KOPT-K1 (cell line): ENCODE measurements around the gene WDR82.

Experiments
- H3K27ac ChIP-seq: fragments of 200-600 bp; sonication (generic); 2 replicates; pipeline ENCODE4 v1.5.1; 2016; ENCODE audit warnings: antibody characterized with exemption, mild to moderate bottlenecking, low read depth, low read length; ENCODE audit not compliant: poor library complexity, severe bottlenecking
- H3K36me3 ChIP-seq: fragments of 200-600 bp; sonication (generic); 2 replicates; pipeline ENCODE4 v1.5.1; 2017; ENCODE audit warnings: antibody characterized with exemption, mild to moderate bottlenecking, low read length, moderate library complexity; ENCODE audit not compliant: insufficient read depth
- H3K9me3 ChIP-seq: fragments of 200-600 bp; sonication (generic); 2 replicates; pipeline ENCODE4 v1.5.1; 2017; ENCODE audit warnings: antibody characterized with exemption, low read length, mild to moderate bottlenecking; ENCODE audit not compliant: insufficient read depth, poor library complexity, severe bottlenecking

The WDR82 gene

DNA sequence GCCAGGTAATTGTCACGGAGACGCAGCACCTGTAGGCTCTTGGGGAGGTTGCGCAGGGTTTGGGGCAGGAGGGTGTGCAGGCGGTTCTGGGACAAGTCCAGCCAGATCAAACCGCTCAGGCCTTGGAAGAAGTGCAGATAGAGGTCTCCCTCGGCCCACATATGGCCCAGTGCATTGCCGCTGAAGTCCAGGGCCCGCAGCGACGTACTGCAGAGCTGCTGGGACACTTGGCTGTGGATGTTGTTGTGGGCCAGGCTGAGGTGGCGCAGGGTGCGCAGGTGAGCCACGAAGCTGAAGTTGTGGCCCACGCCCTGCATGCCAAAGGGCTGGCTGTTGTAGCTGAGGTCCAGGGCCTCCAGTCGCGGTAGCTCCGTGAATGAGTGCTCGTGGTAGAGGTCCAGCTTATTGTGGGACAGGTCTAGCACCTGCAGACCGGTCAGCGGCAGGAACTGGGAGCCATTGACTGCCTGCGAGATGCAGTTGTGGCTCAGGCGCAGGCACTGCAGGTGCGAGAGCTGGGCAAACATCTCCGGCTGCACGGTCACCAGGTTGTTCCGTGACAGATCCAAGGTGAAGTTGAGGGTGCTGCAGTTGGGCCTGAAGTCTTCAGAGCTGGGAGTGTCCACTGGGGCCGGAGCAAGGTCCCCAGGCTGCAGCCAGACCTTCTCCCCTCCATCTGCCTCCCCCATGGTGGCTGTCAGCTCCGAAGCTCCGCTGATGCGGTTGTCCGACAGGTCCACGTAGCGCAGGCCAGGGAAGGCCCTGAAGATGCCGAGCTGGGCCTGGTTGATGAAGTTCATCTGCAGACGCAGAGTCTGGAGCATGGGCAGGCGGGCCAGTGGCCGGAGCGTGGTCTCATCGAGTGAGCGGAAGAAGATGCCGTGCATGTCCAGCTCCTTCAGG is 55.9 kb downstream of the WDR82 start:
- no peaks in the 10 kb centered on the region for H3K9me3 ChIP-seq
- peak overlapping the region; percentile 90 for H3K27ac ChIP-seq
- peaks cover 19% of the 10 kb centered on the region; the same call in 1 of the 2 replicates for H3K36me3 ChIP-seq

DNA sequence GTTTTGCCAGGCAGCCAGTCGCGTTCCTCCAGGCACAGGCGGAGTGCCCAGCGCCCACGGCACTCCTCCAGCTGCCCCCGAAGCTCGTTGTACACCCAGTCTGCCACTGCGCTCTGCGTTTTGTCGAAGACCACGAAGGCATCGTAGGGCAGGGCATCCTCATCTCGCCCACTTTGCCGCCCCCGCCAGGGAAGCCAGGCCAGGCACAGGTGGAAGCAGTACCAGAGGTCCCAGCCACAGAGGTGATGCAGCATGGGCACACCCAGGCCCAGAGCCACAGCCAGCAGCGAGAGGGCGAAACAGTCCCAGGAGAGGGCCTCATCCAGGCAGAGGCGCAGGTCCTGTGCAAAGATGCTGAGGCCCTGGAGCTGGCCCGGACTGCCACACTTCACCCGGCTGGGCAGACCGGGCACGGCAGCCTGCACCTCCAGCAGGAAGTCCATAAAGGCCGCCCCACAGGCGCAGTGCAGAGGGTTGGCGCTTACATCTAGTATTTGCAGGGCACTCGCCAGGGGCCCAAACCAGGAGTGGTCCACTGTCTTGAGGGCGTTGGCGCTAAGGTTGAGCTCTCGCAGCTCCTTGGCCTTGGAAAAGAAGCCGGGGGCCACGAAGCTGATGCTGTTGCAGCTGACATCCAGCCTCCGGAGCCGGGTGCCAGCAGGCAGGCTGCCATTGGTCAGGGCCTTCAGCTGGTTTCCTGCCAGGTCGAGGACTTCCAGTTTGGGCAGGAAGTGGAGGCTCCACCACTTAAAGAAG is 56.7 kb downstream of the WDR82 start:
- Histone ChIP-seq H3K9me3 (no peaks in the 10 kb centered on the region), H3K27ac (peak overlapping the region; percentile 90), H3K36me3 (peaks cover 18% of the 10 kb centered on the region; the same call in 1 of the 2 replicates)

DNA sequence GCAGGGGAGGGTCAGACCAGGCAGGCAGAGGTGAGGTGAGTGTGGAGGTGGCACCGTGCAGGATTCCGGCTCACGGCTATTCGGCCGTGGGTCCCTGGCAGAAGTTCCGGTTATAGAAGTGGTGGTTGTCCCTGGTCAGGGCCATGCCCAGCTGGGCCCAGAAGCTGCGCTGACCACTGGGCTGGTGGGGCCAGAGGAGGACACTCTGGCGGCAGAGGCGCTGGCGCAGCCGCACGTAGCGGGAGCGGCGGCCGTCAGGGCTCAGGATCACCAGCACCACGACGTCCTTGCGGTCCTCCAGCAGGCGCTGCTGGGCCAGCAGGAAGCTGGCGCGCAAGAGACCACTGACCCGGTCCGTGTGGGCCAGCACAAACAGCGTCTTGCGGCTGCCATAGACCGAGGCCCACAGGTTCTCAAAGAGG is 57.3 kb downstream of the WDR82 start:
- no peaks in the 10 kb centered on the region for H3K9me3 ChIP-seq
- peak overlapping the region; percentile 90 for H3K27ac ChIP-seq
- peaks cover 18% of the 10 kb centered on the region; the same call in 1 of the 2 replicates for H3K36me3 ChIP-seq

DNA sequence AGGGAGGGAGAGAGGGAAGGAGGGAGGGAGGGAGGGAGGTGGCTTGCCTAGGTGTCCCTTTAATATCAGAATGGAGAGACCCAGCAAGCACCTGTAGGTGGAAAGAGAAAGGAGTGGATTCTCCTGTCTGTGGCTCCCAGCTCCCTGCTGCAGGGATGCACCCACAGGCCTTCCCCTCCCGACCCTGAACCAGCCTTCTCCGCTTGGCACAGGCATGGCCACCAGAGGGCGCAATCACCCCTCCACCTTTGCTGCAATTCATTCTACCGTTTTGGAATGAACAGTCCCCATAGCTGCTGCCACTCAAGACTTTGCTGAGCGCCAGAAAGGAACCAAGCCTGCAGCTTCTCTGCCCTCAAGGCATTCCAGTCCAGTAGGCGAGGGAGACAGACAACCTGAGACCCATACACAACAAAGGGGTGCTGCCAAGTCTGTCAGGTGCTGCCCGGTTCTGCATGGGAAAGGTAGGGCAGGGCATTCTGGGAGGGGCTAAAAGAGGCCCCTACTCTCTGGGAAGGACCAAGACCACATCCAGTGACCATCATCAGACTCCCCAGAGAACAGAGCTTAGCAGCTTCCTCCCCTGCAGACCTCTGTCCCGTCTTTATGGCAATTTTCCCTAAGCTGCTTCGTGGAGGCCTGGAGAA is 57.9 kb downstream of the WDR82 start:
- Histone ChIP-seq H3K36me3 (peaks cover 24% of the 10 kb centered on the region; the same call in 1 of the 2 replicates), H3K9me3 (no peaks in the 10 kb centered on the region), H3K27ac (peak overlapping the region; percentile 90)

DNA sequence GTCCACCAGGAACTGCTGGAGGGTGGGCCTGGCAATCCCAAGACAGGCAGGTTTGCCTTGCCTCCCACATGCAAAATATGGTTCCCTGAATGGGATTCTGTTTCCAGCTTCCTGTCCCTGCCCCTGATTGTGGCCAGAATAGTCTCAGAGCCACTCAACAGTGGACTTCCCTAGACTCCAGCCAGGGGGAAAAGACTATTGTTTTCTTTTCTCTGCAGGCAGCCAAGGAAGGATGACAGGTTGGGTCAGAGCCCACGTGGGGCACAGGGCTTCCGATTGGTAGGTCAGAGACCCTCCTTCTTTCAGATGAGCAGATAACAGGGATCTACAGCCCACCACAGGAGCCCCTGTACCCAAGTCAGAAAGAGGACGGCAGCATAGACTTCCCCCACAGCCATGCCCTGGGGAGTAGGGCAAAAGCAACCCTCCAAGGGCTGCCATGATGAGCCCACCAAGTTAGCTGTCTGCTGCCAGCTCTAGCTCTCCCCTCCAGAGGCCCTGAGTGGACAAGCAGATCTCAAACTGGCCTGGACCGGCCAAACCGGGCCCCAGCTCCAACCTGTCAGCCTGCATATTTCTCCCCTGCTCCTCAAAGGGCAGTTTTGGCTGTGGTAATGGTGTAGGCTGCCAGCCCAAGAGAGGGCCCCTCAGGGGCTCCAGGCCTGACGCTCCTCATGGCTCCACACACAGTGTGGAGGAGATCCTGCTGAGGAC is 59.4 kb downstream of the WDR82 start:
- Histone ChIP-seq H3K36me3 (peaks cover 38% of the 10 kb centered on the region), H3K9me3 (no peaks in the 10 kb centered on the region), H3K27ac (peak overlapping the region; percentile 54)

DNA sequence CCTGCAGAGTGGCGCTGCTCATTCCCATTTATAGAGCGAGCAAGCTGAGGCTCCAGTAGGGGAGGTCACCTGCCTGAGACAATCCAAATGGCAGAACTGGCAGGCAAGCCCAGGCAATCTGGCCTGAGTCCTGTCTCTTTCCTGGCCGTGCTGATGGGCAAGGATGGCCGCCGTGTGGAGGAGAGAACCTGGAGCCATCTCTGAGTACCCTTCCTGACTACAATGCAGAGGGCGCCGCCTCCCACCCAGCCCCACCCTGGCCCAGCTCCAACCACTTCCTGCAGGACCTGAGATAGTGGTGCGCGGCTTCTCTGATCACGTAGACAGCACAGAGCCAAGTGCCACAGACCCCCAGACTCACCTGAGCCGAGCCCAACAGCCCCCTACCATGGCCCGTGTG is 60.0 kb downstream of the WDR82 start:
- Histone ChIP-seq H3K36me3 (peaks cover 44% of the 10 kb centered on the region), H3K27ac (peak overlapping the region; percentile 54), H3K9me3 (no peaks in the 10 kb centered on the region)

DNA sequence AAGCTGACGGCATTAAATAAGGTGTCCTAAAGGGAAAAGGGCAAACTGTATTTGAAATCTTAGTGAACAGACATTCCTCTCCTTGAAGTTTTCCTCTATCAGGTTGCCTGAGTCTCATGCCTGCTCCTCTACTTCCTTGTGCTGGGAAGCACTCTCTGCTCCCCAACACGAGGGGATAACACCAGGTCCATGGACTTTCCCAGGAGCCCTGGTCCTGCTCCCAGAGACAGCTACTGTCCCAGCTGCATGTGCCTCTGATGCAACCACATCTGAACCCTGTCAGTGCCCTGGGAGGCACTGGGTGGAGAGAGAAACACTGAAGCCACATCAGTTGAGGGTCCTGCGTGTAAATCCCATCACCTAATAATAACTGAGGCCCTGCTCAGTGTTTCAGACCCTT is 60.4 kb downstream of the WDR82 start:
- Histone ChIP-seq H3K9me3 (no peaks in the 10 kb centered on the region), H3K36me3 (peaks cover 46% of the 10 kb centered on the region), H3K27ac (peak overlapping the region; percentile 54)

DNA sequence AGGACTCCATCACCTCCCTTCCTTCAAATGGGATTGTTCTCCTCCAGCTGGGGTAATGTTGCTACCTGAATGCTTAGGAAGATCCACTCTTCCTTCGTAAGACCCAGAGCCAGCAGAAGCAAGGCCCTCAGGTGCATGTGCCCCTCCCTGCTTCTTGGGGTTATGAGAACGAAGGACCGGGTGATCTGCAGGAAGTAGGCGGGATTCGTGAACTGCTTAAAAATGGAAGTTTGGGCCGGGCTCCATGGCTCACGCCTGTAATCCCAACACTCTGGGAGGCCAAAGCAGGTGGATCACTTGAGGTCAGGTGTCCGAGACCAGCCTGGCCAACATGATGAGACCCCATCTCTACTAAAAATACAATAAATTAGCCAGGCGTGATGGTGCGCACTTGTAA is 61.0 kb downstream of the WDR82 start:
- H3K27ac ChIP-seq, result peak overlapping the region; percentile 54

DNA sequence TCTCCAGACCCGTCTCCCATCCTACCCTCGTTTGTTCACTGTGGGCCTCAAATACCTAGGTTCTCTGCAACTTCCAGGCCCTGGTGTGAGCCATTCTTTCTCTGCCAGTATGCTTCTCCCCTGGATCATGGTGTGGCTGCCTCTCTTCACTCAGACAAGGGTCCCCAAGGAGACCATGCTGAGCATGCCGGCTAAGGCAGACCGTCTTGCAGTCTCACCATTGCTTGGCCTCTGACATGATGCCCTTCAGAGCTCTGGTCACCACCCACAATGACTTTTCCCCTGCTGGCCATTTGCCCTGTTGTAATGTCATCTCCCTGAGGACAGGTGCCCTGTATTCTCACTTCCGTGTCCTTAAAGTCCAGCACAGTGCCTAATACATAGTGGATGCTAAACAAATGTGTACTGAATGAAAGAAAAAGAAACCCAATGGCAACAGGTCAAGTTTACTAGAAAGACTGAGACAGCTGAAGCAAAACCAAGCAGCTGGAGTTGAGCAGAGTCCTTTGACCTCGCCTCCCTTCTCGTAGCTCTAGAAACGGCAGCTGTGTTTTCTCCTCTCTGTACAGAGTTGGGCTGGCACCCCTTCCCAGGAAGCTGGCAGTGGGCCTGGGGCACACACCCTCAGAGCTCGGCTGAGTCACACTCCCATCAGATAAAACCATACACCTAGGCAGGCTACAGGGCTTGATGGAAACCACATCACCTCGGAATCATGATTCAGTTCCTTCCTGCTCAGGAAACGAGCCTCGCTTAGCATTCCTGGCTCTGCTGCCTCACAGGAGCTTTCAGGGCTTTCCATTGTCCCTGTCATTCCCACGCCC is 61.7 kb downstream of the WDR82 start:
- Histone ChIP-seq H3K36me3 (peaks cover 52% of the 10 kb centered on the region), H3K27ac (peak overlapping the region; percentile 54), H3K9me3 (no peaks in the 10 kb centered on the region)

More for the DNA sequence above, 61.0 kb downstream of the WDR82 start:
- H3K9me3 ChIP-seq, result no peaks in the 10 kb centered on the region
- peaks cover 46% of the 10 kb centered on the region for H3K36me3 ChIP-seq

DNA sequence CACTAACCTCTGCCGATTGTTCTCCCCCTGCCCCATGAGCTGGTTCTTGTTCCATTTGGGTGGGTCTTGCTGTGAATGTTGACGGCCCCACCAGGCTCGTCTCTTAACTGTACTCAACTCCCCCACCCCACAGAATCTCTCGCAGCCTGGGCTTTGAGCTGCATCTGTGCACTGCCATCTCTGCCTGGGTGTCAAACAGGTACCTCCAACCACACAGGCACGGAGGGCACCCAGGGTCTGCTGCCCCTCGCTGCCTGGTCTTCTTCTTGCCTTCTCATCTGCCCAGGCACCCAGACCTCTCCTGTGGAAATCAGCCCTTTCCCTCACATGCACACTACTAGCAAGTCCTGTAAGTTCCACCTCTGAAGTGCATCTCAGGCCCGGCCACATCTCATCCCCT is 63.1 kb downstream of the WDR82 start:
- no peak overlapping the region for H3K27ac ChIP-seq
- H3K9me3 ChIP-seq, result no peaks in the 10 kb centered on the region
- peaks cover 57% of the 10 kb centered on the region for H3K36me3 ChIP-seq

DNA sequence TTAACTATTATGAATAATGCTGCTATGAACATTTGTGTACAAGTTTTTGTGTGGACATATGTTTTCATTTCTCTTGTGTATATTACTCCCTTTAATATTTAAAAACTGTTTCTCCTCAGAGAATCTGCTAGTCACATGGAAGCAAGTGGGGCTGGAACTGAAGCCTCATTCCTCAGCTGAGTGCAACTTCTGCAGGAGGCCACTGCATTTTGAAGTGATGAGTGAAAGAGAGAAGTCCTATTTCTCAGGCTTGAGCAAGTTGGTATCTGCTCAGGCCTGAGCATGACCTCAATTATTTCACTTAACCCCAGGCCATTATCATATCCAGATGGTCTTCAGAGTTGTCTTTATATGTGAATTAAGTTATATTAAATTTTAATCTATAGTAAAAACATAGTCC is 64.5 kb downstream of the WDR82 start:
- Histone ChIP-seq H3K36me3 (peaks cover 71% of the 10 kb centered on the region), H3K9me3 (no peaks in the 10 kb centered on the region), H3K27ac (no peak overlapping the region)

DNA sequence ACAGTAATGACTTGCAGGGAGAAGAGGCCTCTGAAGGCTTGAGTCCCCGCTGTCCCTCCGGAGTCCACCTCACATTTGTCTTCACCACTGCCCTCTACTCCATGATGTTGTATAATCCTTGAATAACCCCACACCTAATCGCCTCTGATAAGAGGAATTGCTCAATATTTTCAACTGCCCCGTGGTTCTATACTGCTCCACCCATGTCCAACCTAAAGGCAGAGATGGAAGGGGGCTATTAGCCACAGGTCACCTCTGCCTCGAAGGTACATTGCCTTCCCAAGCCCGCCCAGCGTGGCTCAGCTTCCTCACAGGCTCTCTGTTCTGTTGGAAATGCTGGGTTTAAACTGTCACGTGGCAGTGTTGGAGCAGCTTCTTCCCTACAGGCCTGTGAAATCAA is 65.4 kb downstream of the WDR82 start:
- Histone ChIP-seq H3K27ac (no peak overlapping the region), H3K9me3 (no peaks in the 10 kb centered on the region), H3K36me3 (peaks cover 80% of the 10 kb centered on the region)

DNA sequence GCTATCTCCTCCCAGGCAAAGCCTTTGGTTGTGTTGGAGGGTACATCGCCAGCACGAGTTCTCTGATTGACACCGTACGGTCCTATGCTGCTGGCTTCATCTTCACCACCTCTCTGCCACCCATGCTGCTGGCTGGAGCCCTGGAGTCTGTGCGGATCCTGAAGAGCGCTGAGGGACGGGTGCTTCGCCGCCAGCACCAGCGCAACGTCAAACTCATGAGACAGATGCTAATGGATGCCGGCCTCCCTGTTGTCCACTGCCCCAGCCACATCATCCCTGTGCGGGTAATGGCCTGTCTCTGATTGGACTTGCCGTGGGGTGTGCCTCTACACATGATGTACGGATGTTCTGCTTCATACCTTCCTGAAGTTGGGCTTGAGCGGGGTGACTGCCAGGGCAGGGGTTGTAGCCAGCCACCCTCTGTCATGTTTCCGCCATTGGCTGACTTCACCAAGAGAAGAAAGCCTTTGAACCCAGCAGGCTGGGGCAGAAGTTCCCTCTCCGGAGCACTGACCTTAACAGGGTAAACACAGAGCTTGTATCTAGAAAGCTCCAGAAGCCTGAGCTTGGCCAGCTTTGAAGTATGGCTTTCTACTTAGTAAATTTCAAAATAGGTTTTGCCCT is 67.1 kb downstream of the WDR82 start:
- Histone ChIP-seq H3K9me3 (no peaks in the 10 kb centered on the region), H3K27ac (no peak overlapping the region), H3K36me3 (peaks cover 95% of the 10 kb centered on the region)
